Esophagus squamous epithelium (tissue), 5 donors: ENCODE measurements around the gene GNG13. TPM values are rescaled to one million over a fixed set of nuclear protein-coding genes. Genes with fewer than 3 reads are reported as not detected.

ENCODE experiments used
- DNase-seq: peaks from one replicate; lab custom pipeline; 2025; lab: John Stamatoyannopoulos, UW
- H3K27ac ChIP-seq, 4 donors: fragments of 200-600 bp; sonication (generic); one replicate each; pipeline ENCODE4 v1.5.1; 2016 to 2019; ENCODE audit warnings: mild to moderate bottlenecking in 1 of 4
- H3K27me3 ChIP-seq, 4 donors: fragments of 200-600 bp; sonication (generic); 1 replicate in 3 of 4; 2 replicates in 1 of 4; pipeline versions ENCODE4 v1.5.1 to v1.6.0; 2017 to 2021; ENCODE audit warnings: antibody characterized with exemption in 1 of 4
- H3K36me3 ChIP-seq, 3 donors: fragments of 200-600 bp; sonication (generic); one replicate each; pipeline ENCODE4 v1.5.1; 2016 to 2019
- H3K4me1 ChIP-seq, 3 donors: fragments of 200-600 bp; sonication (generic); one replicate each; pipeline ENCODE4 v1.5.1; 2017 to 2019
- H3K4me3 ChIP-seq, 4 donors: fragments of 200-600 bp; sonication (generic); 1 replicate in 3 of 4; 2 replicates in 1 of 4; pipeline ENCODE4 v1.5.1; 2016 to 2019; ENCODE audit warnings: mild to moderate bottlenecking in 2 of 4, moderate library complexity in 1 of 4
- H3K9me3 ChIP-seq, 3 donors: fragments of 200-600 bp; sonication (generic); one replicate each; pipeline ENCODE4 v1.5.1; 2016 to 2019
- CTCF ChIP-seq, 6 experiments: fragments of 450-650 bp in 4 of 6; fragments of 200-600 bp in 2 of 6; sonication (generic) in 2 of 6; IDR thresholded peaks; one replicate each; pipeline ENCODE4 v1.5.1; 2016 to 2019; ENCODE audit warnings: antibody characterized with exemption in 6 of 6, mild to moderate bottlenecking in 4 of 6, moderate library complexity in 4 of 6
- POLR2A ChIP-seq, 4 donors: fragments of 450-650 bp; IDR thresholded peaks; one replicate each; pipeline ENCODE4 v1.6.1; 2017; ENCODE audit warnings: antibody characterized with exemption in 4 of 4, mild to moderate bottlenecking in 4 of 4, moderate library complexity in 3 of 4
- WGBS, 2 donors: methylation state at CpG; one replicate each; pipeline ENCODE4 v1.1.5; 2018; 5-methylcytosine and 5-hydroxymethylcytosine counted together
- intact Hi-C: fragments of 100-400 bp; cut with DNase I; formaldehyde crosslinking; loops from one replicate; pipeline ENCODE4 v1.15.0; 2022
- total RNA-seq, 4 donors: library from RNA; depleted of rRNA; stranded (reverse); fragments of >200 nt; gene quantifications; one replicate each; pipeline ENCODE4 v1.1.0, GENCODE V29; 2016
- donor health status: DM: yes; HTN: yes; CAD: no.

The GNG13 gene
- total RNA-seq, 4 donors from 2014 or later, result not detected

GRCh38 chr16:798666-799065 is 1.9 kb downstream of the GNG13 start:
- peaks cover 10 to 79% (median 23%) of the 10 kb centered on the region in 4 donors for H3K27me3 ChIP-seq
- TF ChIP-seq POLR2A (IDR thresholded peaks at IDR 0.05) (no peak), CTCF (IDR thresholded peaks at IDR 0.05) (no peak)

GRCh38 chr16:797686-798085 is 2.8 kb downstream of the GNG13 start:
- H3K36me3 ChIP-seq, result peaks cover 0 to 12% (median 0%) of the 10 kb centered on the region in 3 donors
- intact Hi-C loops, result no loop called here
- WGBS, 2 donors, result 96 to 99% methylated on average over 10 to 12 of the region's 22 CpGs
- H3K4me3 ChIP-seq, result no peak overlapping the region
- H3K27me3 ChIP-seq, result peaks cover 10 to 69% (median 23%) of the 10 kb centered on the region in 4 donors
- H3K9me3 ChIP-seq, result no peaks in the 10 kb centered on the region
- no peak for TF ChIP-seq CTCF (IDR thresholded peaks at IDR 0.05)
- no peak for TF ChIP-seq POLR2A (IDR thresholded peaks at IDR 0.05)
- no peak overlapping the region for H3K27ac ChIP-seq
- H3K4me1 ChIP-seq, result peaks cover 0 to 20% (median 0%) of the 10 kb centered on the region in 3 donors
- no peak for DNase-seq

More at GRCh38 chr16:798666-799065, 1.9 kb downstream of the GNG13 start:
- WGBS, 2 donors, result 84 to 94% methylated on average over 8 to 12 of the region's 19 CpGs
- peaks cover 0 to 2% (median 0%) of the 10 kb centered on the region in 3 donors for H3K36me3 ChIP-seq
- no peak for DNase-seq
- H3K27ac ChIP-seq, result no peak overlapping the region
- H3K9me3 ChIP-seq, result no peaks in the 10 kb centered on the region
- intact Hi-C loops, result no loop called here
- H3K4me1 ChIP-seq, result peaks cover 0 to 20% (median 0%) of the 10 kb centered on the region in 3 donors
- no peak overlapping the region for H3K4me3 ChIP-seq

GRCh38 chr16:797120-797420 is 3.5 kb downstream of the GNG13 start:
- WGBS, 2 donors, result 100% methylated on average over 1 of the region's 2 CpGs; no CpG with 5 or more reads in 1 of the 2 donors
- Histone ChIP-seq H3K9me3 (no peaks in the 10 kb centered on the region), H3K27ac (no peak overlapping the region), H3K27me3 (peaks cover 10 to 63% (median 23%) of the 10 kb centered on the region in 4 donors), H3K36me3 (peaks cover 0 to 17% (median 0%) of the 10 kb centered on the region in 3 donors), H3K4me1 (peaks cover 0 to 20% (median 0%) of the 10 kb centered on the region in 3 donors), H3K4me3 (no peak overlapping the region)
- intact Hi-C loops, result no loop called here
- TF ChIP-seq POLR2A (IDR thresholded peaks at IDR 0.05) (no peak), CTCF (IDR thresholded peaks at IDR 0.05) (no peak)
- no peak for DNase-seq

GRCh38 chr16:796296-797119 is 4.0 kb downstream of the GNG13 start:
- Histone ChIP-seq H3K36me3 (peaks cover 0 to 23% (median 0%) of the 10 kb centered on the region in 3 donors), H3K27me3 (peaks cover 9 to 57% (median 19%) of the 10 kb centered on the region in 4 donors), H3K4me3 (no peak overlapping the region), H3K27ac (no peak overlapping the region), H3K4me1 (peaks cover 0 to 20% (median 0%) of the 10 kb centered on the region in 3 donors), H3K9me3 (no peaks in the 10 kb centered on the region)
- TF ChIP-seq CTCF (IDR thresholded peaks at IDR 0.05) (no peak), POLR2A (IDR thresholded peaks at IDR 0.05) (no peak)
- intact Hi-C loops, result no loop called here
- WGBS, 2 donors, result 93 to 100% methylated on average over 1 to 6 of the region's 38 CpGs
- no peak for DNase-seq

- no peaks in the 10 kb centered on the region for H3K9me3 ChIP-seq
- no peak for DNase-seq
- H3K27ac ChIP-seq, result no peak overlapping the region
- whole genome bisulfite sequencing, 2 donors, result no CpG with 5 or more reads among the region's 33 CpGs
- peaks cover 0 to 31% (median 0%) of the 10 kb centered on the region in 3 donors for H3K36me3 ChIP-seq
- TF ChIP-seq CTCF (IDR thresholded peaks at IDR 0.05) (no peak), POLR2A (IDR thresholded peaks at IDR 0.05) (no peak)
- no peak overlapping the region for H3K4me3 ChIP-seq
- peaks cover 3 to 49% (median 12%) of the 10 kb centered on the region in 4 donors for H3K27me3 ChIP-seq
- intact Hi-C loops, result no loop called here
- peaks cover 0 to 20% (median 0%) of the 10 kb centered on the region in 3 donors for H3K4me1 ChIP-seq
Measured at GRCh38 chr16:795580-796229, 4.8 kb downstream of the GNG13 start.
